WTC11 (cell line): ENCODE measurements around the gene IQGAP2. TPM values are rescaled to one million over a fixed set of nuclear protein-coding genes. Genes with fewer than 3 reads are reported as not detected.

Experiments used
- ATAC-seq: fragments of 200-7000 bp; cut with Tn5 transposase; 2 replicates; pipeline ENCODE4 v1.10.0; 2021; ENCODE audit warnings: mild to moderate bottlenecking, moderate library complexity
- CTCF ChIA-PET: fragments of 300-600 bp; sonication (Branson Sonifier 250); formaldehyde crosslinking; loops from one replicate; lab custom pipeline; 2021; ENCODE audit warnings: antibody characterized with exemption; lab: Charles Lee
- POLR2A ChIA-PET: fragments of 350-600 bp; sonication (Branson Sonifier 250); formaldehyde crosslinking; loops from one replicate; lab custom pipeline; 2021; ENCODE audit warnings: antibody characterized with exemption; lab: Charles Lee
- DNase-seq: peaks from one replicate; pipeline ENCODE4 v3.0.0; 2021; ENCODE audit warnings: low spot score
- H3K27ac Mint-ChIP-seq: 2 replicates; pipeline ENCODE4 v1.8.0; 2021; ENCODE audit warnings: mixed read lengths
- H3K27me3 Mint-ChIP-seq: 2 replicates; pipeline ENCODE4 v1.8.0; 2021; ENCODE audit warnings: low read depth, mild to moderate bottlenecking, moderate library complexity, mixed read lengths
- H3K36me3 Mint-ChIP-seq: 2 replicates; pipeline ENCODE4 v1.8.0; 2021; ENCODE audit warnings: mixed read lengths
- H3K4me1 Mint-ChIP-seq: 2 replicates; pipeline ENCODE4 v1.8.0; 2022; ENCODE audit warnings: mixed read lengths
- H3K4me3 Mint-ChIP-seq: 2 replicates; pipeline ENCODE4 v1.8.0; 2021; ENCODE audit warnings: mild to moderate bottlenecking, moderate library complexity, mixed read lengths
- H3K9me3 Mint-ChIP-seq: 2 replicates; pipeline ENCODE4 v1.8.0; 2021; ENCODE audit warnings: mixed read lengths
- ATF1 ChIP-seq: sonication (generic); formaldehyde crosslinking; IDR thresholded peaks from 2 replicates; pipeline ENCODE4 v1.8.1; 2023; ENCODE audit warnings: mild to moderate bottlenecking, moderate library complexity, missing genetic modification reagents
- CBFB ChIP-seq: sonication (generic); formaldehyde crosslinking; IDR thresholded peaks from 2 replicates; pipeline ENCODE4 v1.8.1; 2022; ENCODE audit warnings: mild to moderate bottlenecking, low read depth, missing genetic modification reagents
- EMX1 ChIP-seq: fragments of 250-450 bp; sonication (Bioruptor Pico); IDR thresholded peaks from 2 replicates; pipeline ENCODE4 v1.8.0; 2021; ENCODE audit warnings: mild to moderate bottlenecking
- ESRRA ChIP-seq: sonication (generic); formaldehyde crosslinking; IDR thresholded peaks from 2 replicates; pipeline ENCODE4 v1.8.1; 2022; ENCODE audit warnings: mild to moderate bottlenecking, missing genetic modification reagents, borderline replicate concordance
- ETV6 ChIP-seq: sonication (generic); formaldehyde crosslinking; IDR thresholded peaks from 2 replicates; pipeline ENCODE4 v1.8.1; 2022; ENCODE audit warnings: mild to moderate bottlenecking, missing genetic modification reagents
- FOXK1 ChIP-seq: sonication (generic); formaldehyde crosslinking; IDR thresholded peaks from 2 replicates; pipeline ENCODE4 v1.8.0; 2022; ENCODE audit warnings: mild to moderate bottlenecking, moderate library complexity, missing genetic modification reagents
- GABPB1 ChIP-seq: sonication (generic); formaldehyde crosslinking; IDR thresholded peaks from 2 replicates; pipeline ENCODE4 v1.8.1; 2023; ENCODE audit warnings: mild to moderate bottlenecking, missing genetic modification reagents
- JAZF1 ChIP-seq: fragments of 250-450 bp; sonication (Bioruptor Pico); IDR thresholded peaks from 2 replicates; pipeline ENCODE4 v1.9.0; 2021; ENCODE audit warnings: moderate library complexity, mild to moderate bottlenecking, inconsistent platforms
- MYBL2 ChIP-seq: sonication (generic); formaldehyde crosslinking; IDR thresholded peaks from 2 replicates; pipeline ENCODE4 v1.8.1; 2023; ENCODE audit warnings: mild to moderate bottlenecking, moderate library complexity, missing genetic modification reagents
- NFE2L1 ChIP-seq: sonication (generic); formaldehyde crosslinking; IDR thresholded peaks from 2 replicates; pipeline ENCODE4 v1.8.1; 2023; ENCODE audit warnings: missing genetic modification reagents
- NFYB ChIP-seq: sonication (generic); formaldehyde crosslinking; conservative IDR thresholded peaks from 2 replicates; pipeline ENCODE4 v1.8.0; 2022; ENCODE audit warnings: low read depth, missing genetic modification reagents
- NR2C2 ChIP-seq: sonication (generic); formaldehyde crosslinking; IDR thresholded peaks from 2 replicates; pipeline ENCODE4 v1.8.0; 2022; ENCODE audit warnings: mild to moderate bottlenecking, missing genetic modification reagents
- OVOL2 ChIP-seq: fragments of 250-450 bp; sonication (Bioruptor Pico); IDR thresholded peaks from 2 replicates; pipeline ENCODE4 v1.9.0; 2021; ENCODE audit warnings: mild to moderate bottlenecking, borderline replicate concordance
- SMAD4 ChIP-seq: sonication (generic); formaldehyde crosslinking; IDR thresholded peaks from 2 replicates; pipeline ENCODE4 v1.8.0; 2022; ENCODE audit warnings: mild to moderate bottlenecking, missing genetic modification reagents
- TCF7 ChIP-seq: sonication (generic); formaldehyde crosslinking; IDR thresholded peaks from 2 replicates; pipeline ENCODE4 v1.8.0; 2022; ENCODE audit warnings: mild to moderate bottlenecking, low read depth, missing genetic modification reagents, moderate library complexity
- TEAD4 ChIP-seq: sonication (generic); formaldehyde crosslinking; IDR thresholded peaks from 2 replicates; pipeline ENCODE4 v1.8.0; 2022; ENCODE audit warnings: mild to moderate bottlenecking, missing genetic modification reagents
- ZBTB21 ChIP-seq: sonication (generic); formaldehyde crosslinking; IDR thresholded peaks from 2 replicates; pipeline ENCODE4 v1.8.1; 2023; ENCODE audit warnings: mild to moderate bottlenecking, missing genetic modification reagents, borderline replicate concordance
- ZNF121 ChIP-seq: sonication (generic); formaldehyde crosslinking; IDR thresholded peaks from 2 replicates; pipeline ENCODE4 v1.8.0; 2023; ENCODE audit warnings: missing genetic modification reagents
- ZNF317 ChIP-seq: sonication (generic); formaldehyde crosslinking; IDR thresholded peaks from 2 replicates; pipeline ENCODE4 v1.8.1; 2023; ENCODE audit warnings: low read depth, mild to moderate bottlenecking, moderate library complexity, missing genetic modification reagents, borderline replicate concordance
- ZNF416 ChIP-seq: fragments of 250-450 bp; sonication (Bioruptor Pico); IDR thresholded peaks from 2 replicates; pipeline ENCODE4 v1.9.0; 2021; ENCODE audit warnings: mild to moderate bottlenecking, inconsistent platforms
- total RNA-seq: library from RNA; stranded (reverse); gene quantifications from 3 replicates; pipeline ENCODE4 v1.2.3, GENCODE V29; 2021
- TF ChIP-seq, protein P1 (sequence below): sonication (generic); formaldehyde crosslinking; IDR thresholded peaks from 2 replicates; pipeline ENCODE4 v1.8.1; 2023; ENCODE audit warnings: mild to moderate bottlenecking, missing genetic modification reagents, borderline replicate concordance
- TF ChIP-seq, protein P2 (sequence below): sonication (generic); formaldehyde crosslinking; IDR thresholded peaks from 2 replicates; pipeline ENCODE4 v1.8.1; 2023; ENCODE audit warnings: mild to moderate bottlenecking, moderate library complexity, missing genetic modification reagents
- TF ChIP-seq, protein P3 (sequence below): sonication (generic); formaldehyde crosslinking; IDR thresholded peaks from 2 replicates; pipeline ENCODE4 v1.8.1; 2023; ENCODE audit warnings: mild to moderate bottlenecking, missing genetic modification reagents
- TF ChIP-seq, protein P4 (sequence below): sonication (generic); formaldehyde crosslinking; IDR thresholded peaks from 2 replicates; pipeline ENCODE4 v1.8.0; 2022; ENCODE audit warnings: mild to moderate bottlenecking, missing genetic modification reagents

IQGAP2 gene
- total RNA-seq, 1 experiment from 2014 or later, result 70.6 TPM

DNA sequence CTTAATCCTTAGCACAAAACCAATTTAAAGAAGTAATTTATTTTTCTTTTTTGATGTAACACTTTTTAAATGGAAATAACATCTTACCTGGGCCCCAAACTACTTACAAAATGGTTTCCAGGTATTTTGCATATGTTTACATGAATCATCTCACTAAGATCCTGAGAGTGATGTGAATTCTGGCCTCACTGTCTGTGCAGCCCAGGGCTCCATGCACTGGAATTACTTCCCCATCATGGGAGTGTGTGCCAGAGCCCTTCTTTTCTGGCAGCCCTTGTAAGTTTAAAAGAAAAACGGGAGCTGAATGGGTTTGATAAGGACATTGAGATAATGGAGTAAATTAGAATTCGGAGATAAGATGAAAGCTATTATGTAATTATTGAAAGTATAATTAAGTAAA, 300.6 kb downstream of the IQGAP2 start:
- H3K4me1 Mint-ChIP-seq, result no peaks in the 10 kb centered on the region
- no peak overlapping the region for H3K4me3 Mint-ChIP-seq
- peaks cover 17% of the 10 kb centered on the region for H3K36me3 Mint-ChIP-seq
- H3K27me3 Mint-ChIP-seq, result no peaks in the 10 kb centered on the region
- H3K27ac Mint-ChIP-seq, result no peak overlapping the region
- ATAC-seq (no peak), DNase-seq (no peak)
- POLR2A ChIA-PET, result no interaction called here
- TF ChIP-seq JAZF1 (CRISPR knock-in tag), result no peak
- TF ChIP-seq, protein P1, sequence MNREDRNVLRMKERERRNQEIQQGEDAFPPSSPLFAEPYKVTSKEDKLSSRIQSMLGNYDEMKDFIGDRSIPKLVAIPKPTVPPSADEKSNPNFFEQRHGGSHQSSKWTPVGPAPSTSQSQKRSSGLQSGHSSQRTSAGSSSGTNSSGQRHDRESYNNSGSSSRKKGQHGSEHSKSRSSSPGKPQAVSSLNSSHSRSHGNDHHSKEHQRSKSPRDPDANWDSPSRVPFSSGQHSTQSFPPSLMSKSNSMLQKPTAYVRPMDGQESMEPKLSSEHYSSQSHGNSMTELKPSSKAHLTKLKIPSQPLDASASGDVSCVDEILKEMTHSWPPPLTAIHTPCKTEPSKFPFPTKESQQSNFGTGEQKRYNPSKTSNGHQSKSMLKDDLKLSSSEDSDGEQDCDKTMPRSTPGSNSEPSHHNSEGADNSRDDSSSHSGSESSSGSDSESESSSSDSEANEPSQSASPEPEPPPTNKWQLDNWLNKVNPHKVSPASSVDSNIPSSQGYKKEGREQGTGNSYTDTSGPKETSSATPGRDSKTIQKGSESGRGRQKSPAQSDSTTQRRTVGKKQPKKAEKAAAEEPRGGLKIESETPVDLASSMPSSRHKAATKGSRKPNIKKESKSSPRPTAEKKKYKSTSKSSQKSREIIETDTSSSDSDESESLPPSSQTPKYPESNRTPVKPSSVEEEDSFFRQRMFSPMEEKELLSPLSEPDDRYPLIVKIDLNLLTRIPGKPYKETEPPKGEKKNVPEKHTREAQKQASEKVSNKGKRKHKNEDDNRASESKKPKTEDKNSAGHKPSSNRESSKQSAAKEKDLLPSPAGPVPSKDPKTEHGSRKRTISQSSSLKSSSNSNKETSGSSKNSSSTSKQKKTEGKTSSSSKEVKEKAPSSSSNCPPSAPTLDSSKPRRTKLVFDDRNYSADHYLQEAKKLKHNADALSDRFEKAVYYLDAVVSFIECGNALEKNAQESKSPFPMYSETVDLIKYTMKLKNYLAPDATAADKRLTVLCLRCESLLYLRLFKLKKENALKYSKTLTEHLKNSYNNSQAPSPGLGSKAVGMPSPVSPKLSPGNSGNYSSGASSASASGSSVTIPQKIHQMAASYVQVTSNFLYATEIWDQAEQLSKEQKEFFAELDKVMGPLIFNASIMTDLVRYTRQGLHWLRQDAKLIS (CRISPR knock-in tag), result no peak
- H3K9me3 Mint-ChIP-seq, result no peaks in the 10 kb centered on the region
- CTCF ChIA-PET, result no interaction called here

DNA sequence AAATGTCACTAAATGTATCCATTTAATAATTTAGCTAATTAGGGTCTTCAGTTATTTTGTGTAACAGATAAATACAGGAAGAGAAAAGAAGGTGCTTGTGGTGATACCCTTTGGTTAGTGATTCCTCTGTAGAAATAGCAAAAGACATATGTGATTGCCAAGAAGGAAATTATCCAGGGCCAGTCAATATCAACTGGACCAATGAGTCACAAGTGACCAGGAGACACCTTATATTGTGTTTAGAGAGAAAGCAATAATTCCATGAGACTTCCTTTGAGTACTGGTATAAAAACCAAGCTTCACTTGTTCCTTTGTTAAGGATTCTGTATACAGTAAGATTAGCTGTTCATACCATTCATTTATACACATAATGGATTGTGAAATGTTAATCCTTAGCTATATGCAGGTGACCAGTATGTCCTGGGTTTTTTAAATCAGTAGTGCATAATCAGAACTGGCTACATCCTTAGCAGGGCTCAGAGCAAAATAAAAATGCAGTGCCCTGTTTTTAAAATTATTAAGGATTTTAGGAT, 301.1 kb downstream of the IQGAP2 start:
- peaks cover 17% of the 10 kb centered on the region for H3K36me3 Mint-ChIP-seq
- no peak for ATAC-seq
- no peaks in the 10 kb centered on the region for H3K4me1 Mint-ChIP-seq
- H3K4me3 Mint-ChIP-seq, result no peak overlapping the region
- no peaks in the 10 kb centered on the region for H3K27me3 Mint-ChIP-seq
- H3K9me3 Mint-ChIP-seq, result no peaks in the 10 kb centered on the region
- no peak overlapping the region for H3K27ac Mint-ChIP-seq
- no peak for DNase-seq
- no peak for TF ChIP-seq TEAD4
- TF ChIP-seq, protein P2, sequence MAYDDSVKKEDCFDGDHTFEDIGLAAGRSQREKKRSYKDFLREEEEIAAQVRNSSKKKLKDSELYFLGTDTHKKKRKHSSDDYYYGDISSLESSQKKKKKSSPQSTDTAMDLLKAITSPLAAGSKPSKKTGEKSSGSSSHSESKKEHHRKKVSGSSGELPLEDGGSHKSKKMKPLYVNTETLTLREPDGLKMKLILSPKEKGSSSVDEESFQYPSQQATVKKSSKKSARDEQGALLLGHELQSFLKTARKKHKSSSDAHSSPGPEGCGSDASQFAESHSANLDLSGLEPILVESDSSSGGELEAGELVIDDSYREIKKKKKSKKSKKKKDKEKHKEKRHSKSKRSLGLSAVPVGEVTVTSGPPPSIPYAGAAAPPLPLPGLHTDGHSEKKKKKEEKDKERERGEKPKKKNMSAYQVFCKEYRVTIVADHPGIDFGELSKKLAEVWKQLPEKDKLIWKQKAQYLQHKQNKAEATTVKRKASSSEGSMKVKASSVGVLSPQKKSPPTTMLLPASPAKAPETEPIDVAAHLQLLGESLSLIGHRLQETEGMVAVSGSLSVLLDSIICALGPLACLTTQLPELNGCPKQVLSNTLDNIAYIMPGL, result no peak
- ChIA-PET CTCF (no interaction called here), POLR2A (no interaction called here)

DNA sequence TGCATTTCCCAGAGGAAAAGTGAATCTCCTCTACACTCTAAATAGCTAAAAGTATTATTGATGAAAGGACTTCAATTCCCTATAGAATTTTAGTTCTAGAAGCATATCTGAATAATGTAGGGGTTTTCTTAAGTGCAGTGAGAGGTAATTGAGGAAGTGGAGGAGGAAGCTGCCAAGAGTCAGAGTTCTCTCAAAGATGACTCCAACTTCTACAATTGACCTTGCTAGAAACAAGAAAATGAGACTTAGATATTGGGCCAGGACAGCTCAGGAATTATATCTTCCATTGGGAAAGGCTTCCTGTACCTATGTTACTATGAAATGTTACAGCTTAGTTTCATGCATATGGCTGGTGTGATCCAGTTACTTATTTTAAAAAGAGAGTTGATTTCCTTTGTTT, 302.5 kb downstream of the IQGAP2 start:
- DNase-seq (no peak), ATAC-seq (no peak)
- Mint-ChIP-seq H3K4me3 (no peak overlapping the region), H3K9me3 (no peaks in the 10 kb centered on the region), H3K27me3 (no peaks in the 10 kb centered on the region), H3K4me1 (no peaks in the 10 kb centered on the region), H3K27ac (no peak overlapping the region), H3K36me3 (peaks cover 17% of the 10 kb centered on the region)
- CTCF ChIA-PET, result interaction anchor here (1.3 kb wide), 1 partner anchor 69 kb away, joined by 4 read pairs; no protein-coding TSS in a partner anchor
- TF ChIP-seq EMX1 (CRISPR knock-in tag) (no peak), ETV6 (CRISPR knock-in tag) (no peak), MYBL2 (no peak), GABPB1 (CRISPR knock-in tag) (no peak), ZNF121 (CRISPR knock-in tag) (no peak), ZNF317 (CRISPR knock-in tag) (no peak), SMAD4 (CRISPR knock-in tag) (no peak), NR2C2 (CRISPR knock-in tag) (no peak)
- POLR2A ChIA-PET, result no interaction called here

DNA sequence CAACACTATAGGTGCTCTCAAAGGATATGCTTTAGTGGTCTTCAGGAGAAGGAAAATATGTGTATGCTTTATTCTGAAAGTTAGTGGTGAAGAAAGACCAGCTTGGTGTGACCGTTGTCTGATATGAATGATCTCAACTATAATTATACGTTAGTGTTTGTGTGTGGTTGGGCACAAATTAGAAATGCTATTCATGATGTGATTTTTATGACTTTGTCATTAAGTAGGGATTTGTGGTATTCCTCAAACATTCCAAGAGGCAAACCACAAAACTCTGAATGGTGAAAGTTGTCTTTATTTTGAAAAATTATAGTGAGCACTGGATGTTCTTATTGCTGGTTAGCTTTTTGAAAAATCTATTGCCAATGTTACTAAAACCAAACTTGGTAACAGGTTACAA, 306.7 kb downstream of the IQGAP2 start:
- DNase-seq (no peak), ATAC-seq (no peak)
- POLR2A ChIA-PET, result no interaction called here
- Mint-ChIP-seq H3K4me1 (peaks cover 5% of the 10 kb centered on the region; the same call in 1 of the 2 replicates), H3K27me3 (peaks cover 17% of the 10 kb centered on the region), H3K27ac (no peak overlapping the region), H3K36me3 (no peaks in the 10 kb centered on the region), H3K4me3 (no peak overlapping the region), H3K9me3 (no peaks in the 10 kb centered on the region)
- CTCF ChIA-PET, result no interaction called here
- TF ChIP-seq ATF1 (CRISPR knock-in tag) (no peak), OVOL2 (no peak), NFE2L1 (CRISPR knock-in tag) (no peak), FOXK1 (CRISPR knock-in tag) (no peak), CBFB (CRISPR knock-in tag) (no peak), NFYB (CRISPR knock-in tag) (no peak), ZNF416 (CRISPR knock-in tag) (no peak), TCF7 (CRISPR knock-in tag) (no peak), ZBTB21 (CRISPR knock-in tag) (no peak), ESRRA (CRISPR knock-in tag) (no peak)
- TF ChIP-seq, protein P3, sequence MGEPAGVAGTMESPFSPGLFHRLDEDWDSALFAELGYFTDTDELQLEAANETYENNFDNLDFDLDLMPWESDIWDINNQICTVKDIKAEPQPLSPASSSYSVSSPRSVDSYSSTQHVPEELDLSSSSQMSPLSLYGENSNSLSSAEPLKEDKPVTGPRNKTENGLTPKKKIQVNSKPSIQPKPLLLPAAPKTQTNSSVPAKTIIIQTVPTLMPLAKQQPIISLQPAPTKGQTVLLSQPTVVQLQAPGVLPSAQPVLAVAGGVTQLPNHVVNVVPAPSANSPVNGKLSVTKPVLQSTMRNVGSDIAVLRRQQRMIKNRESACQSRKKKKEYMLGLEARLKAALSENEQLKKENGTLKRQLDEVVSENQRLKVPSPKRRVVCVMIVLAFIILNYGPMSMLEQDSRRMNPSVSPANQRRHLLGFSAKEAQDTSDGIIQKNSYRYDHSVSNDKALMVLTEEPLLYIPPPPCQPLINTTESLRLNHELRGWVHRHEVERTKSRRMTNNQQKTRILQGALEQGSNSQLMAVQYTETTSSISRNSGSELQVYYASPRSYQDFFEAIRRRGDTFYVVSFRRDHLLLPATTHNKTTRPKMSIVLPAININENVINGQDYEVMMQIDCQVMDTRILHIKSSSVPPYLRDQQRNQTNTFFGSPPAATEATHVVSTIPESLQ (CRISPR knock-in tag), result no peak
- TF ChIP-seq, protein P4, sequence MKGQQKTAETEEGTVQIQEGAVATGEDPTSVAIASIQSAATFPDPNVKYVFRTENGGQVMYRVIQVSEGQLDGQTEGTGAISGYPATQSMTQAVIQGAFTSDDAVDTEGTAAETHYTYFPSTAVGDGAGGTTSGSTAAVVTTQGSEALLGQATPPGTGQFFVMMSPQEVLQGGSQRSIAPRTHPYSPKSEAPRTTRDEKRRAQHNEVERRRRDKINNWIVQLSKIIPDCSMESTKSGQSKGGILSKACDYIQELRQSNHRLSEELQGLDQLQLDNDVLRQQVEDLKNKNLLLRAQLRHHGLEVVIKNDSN (CRISPR knock-in tag), result no peak
